ENCODE measurements around the gene GNAZ.
"Not testable (repeated sequence)": the region's sequence is repeated elsewhere in the genome, so short reads cannot be mapped to it uniquely, and the experiment has no call there.

Gene GNAZ

GRCh38 chr22:23129149-23129548 is 58.8 kb downstream of the GNAZ start:
- no peak for DNase-seq (ENCODE audit: extremely low read depth in 1 of 2, low read depth in 1 of 2)

GRCh38 chr22:23130697-23131096 is 60.4 kb downstream of the GNAZ start:
- no peak for DNase-seq (ENCODE audit: extremely low read depth in 1 of 2, low read depth in 1 of 2)

GRCh38 chr22:23131931-23132330 is 61.6 kb downstream of the GNAZ start:
- no peak for DNase-seq (ENCODE audit: extremely low read depth in 1 of 2, low read depth in 1 of 2)

DNA sequence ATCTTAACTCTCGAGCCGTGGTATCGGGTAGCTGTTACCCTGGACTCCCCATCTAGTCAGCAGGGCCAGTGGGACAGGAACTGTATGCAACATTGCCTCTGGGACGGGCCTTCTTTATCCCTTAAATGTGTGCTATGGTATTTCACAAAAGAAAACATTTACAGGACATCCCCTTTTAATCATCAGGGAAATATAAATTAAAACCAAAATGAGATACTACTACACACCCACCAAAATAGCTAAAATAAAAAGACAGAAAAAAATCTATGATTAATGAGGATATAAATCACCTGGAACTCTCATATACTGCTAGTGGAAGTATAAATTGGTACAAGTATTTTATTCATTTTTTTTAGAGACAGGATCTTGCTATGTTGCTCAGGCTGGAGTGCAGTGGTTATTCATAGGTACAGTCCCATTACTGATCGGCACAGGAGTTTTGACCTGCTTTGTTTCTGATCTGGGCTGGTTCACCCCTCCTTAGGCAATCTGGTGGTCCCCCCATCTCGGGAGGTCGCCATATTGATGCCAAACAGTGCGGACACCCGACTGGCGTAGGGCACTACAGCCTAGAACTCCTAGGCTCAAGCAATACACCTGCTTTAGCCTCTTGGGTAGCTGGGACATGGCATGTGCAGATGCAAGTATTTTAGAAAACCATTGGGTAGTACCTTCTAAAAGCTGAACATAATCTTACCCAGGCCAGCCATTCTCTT is 62.2 kb downstream of the GNAZ start:
- no peak for DNase-seq (ENCODE audit: extremely low read depth in 1 of 2, low read depth in 1 of 2)

DNA sequence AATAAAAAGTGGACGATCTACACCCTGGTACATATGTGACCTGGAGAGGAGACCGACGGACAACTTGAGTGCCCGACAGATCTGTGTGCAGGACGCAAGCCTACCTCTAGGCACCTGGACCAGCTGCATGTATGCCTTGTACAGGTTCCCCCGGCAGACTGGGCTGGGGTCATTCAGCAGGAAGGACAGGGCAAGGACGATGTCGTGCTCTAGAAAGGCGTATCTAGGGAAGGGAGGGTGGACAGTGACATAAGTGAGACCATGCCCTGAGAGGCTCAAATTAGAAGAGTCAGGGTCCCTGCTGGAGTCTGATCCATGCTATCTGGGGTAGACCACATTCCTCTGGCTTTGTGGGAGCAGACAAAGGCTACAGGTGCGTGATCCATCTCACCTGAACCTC is 63.6 kb downstream of the GNAZ start:
- DNase-seq (ENCODE audit: extremely low read depth in 1 of 2, low read depth in 1 of 2) = no peak

- not testable (repeated sequence) for DNase-seq (ENCODE audit: extremely low read depth in 1 of 2, low read depth in 1 of 2)
Measured at GRCh38 chr22:23136991-23137390, 66.7 kb downstream of the GNAZ start.

GRCh38 chr22:23137468-23137867 is 67.1 kb downstream of the GNAZ start:
- no peak for DNase-seq (ENCODE audit: extremely low read depth in 1 of 2, low read depth in 1 of 2)

GRCh38 chr22:23137905-23138561 is 67.7 kb downstream of the GNAZ start:
- peak; percentile 8 to 21 for DNase-seq (ENCODE audit: extremely low read depth in 1 of 2, low read depth in 1 of 2)

DNA sequence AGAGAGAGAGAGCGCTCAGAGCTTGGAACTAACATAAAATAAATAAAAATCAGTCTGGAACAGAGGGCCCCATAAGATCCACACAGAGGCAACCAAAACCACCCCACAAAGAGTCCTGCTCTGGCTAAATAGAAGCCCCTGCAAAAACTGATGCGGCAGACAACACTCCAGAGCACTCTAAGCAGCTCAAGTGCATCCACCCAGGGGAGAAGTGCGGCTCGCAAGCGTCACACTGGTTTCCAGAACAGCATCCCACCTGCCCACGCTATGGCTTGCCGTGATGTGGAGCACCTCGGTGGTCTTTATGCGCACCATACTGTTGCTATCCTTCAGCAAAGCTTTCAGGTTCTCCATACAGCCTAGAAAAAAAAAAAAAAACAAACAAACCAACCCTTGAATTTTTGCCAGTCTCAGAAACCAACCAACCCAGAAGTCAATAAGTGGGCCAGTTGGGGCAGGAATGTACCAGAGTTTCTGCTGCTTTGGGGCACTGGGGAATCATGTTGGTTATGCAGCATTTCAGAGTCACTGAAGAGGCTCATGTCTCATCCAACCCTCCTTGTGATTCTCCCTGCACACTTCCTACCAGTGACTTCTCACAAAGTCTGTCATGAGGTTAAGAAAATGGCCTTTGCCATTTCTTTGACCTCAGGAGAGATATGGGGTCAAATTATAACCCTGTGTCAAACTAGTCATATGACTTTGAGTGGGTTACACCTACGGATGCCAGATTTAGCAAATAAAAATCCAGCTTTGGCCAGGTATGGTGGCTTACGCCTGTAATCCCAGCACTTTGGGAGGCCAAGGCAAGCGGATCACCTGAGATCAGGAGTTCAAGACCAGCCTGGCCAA is 68.5 kb downstream of the GNAZ start:
- DNase-seq (ENCODE audit: extremely low read depth in 1 of 2, low read depth in 1 of 2) = no peak

DNA sequence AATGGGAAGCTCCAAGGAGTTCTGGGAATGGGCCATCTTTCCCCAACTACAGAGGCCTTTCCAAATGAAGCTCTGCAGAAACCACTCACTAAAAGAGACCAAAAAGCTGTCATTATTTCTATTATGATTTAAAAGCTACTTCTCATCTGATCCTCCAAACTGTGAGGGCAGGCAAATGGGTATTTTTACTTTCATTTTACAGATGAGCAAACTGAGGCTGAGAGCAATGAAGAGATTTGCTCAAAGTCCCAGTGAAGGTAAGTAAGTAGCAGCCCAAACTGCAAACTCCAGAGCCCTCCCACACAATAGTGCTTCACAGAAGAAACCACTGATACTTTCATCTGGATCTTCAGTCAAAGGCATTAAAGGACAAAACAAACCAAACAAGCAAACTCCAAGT is 70.1 kb downstream of the GNAZ start:
- DNase-seq (ENCODE audit: extremely low read depth in 1 of 2, low read depth in 1 of 2) = no peak

GRCh38 chr22:23142546-23143105 is 72.3 kb downstream of the GNAZ start:
- DNase-seq (ENCODE audit: extremely low read depth in 1 of 2, low read depth in 1 of 2) = no peak

GRCh38 chr22:23143119-23143518 is 72.8 kb downstream of the GNAZ start:
- no peak for DNase-seq (ENCODE audit: extremely low read depth in 1 of 2, low read depth in 1 of 2)

- no peak for DNase-seq (ENCODE audit: extremely low read depth in 1 of 2, low read depth in 1 of 2)
Measured at GRCh38 chr22:23144432-23144831, 74.1 kb downstream of the GNAZ start.

- DNase-seq (ENCODE audit: extremely low read depth in 1 of 2, low read depth in 1 of 2) = peak; percentile 76 to 91
Measured at GRCh38 chr22:23144932-23145877, 74.9 kb downstream of the GNAZ start, which contains the start of gene RAB36. RAB36 (plus strand) TSS chr22:23145477; CDS start chr22:23146617, 1,140 bp downstream.

- no peak for DNase-seq (ENCODE audit: extremely low read depth in 1 of 2, low read depth in 1 of 2)
Measured at GRCh38 chr22:23145878-23146470, 75.7 kb downstream of the GNAZ start.

DNA sequence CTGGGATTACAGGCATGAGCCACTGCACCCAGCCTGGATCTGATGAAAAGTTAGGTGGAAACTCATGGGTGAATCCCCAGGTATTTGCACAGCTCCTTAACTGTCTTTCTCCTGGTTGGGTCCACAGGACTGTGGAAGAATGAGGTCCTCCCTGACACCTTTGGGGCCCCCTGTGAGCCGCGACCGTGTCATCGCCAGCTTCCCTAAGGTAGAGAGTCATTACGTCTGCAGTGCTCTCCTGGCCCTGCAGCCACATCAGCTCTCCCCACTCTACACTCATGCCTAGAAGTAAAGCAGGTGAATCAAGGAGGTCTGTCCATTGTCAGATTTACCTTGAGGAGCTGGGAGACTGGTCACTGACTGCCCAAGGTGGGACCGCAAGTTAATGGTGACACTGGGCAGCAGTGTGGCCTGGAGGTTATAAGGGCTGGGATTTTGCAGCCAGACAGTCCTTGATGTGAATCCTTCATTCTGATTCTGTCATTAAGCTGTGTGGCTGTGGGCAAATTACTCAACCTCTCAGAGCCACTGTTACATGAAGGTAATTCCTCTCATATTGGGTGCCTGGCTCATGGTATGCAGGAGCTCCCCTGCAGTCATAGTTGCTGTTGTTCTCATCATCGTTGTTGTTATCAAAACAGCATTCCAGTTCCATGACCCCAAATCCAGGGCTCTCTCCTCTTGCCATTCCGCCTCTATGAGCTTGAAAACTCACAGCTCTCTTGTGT is 76.3 kb downstream of the GNAZ start:
- DNase-seq (ENCODE audit: extremely low read depth in 1 of 2, low read depth in 1 of 2) = no peak

- no peak for DNase-seq (ENCODE audit: extremely low read depth in 1 of 2, low read depth in 1 of 2)
Measured at GRCh38 chr22:23147617-23148387, 77.5 kb downstream of the GNAZ start.

DNA sequence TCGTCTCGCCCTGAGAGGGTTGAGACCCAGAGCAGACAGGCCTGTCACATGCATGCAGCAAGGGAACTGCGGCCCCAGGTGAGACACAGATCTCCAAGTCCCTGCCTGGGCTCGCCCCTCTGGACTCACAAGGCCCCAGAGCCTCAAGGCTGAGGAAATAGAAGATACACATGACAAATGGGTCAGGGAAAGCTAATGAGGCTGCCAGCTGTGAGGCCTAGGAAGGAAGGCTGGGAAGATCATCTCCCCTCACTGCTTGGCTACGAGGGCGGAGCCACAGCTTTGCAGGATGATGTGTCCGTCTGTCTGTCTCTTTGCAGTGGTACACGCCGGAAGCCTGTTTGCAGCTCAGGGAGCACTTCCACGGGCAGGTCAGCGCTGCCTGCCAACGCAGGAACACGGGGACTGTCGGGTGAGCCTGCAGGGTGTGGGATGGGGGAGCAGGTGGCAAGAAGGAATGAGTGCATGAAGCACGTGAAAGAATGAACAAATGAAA is 79.5 kb downstream of the GNAZ start:
- no peak for DNase-seq (ENCODE audit: extremely low read depth in 1 of 2, low read depth in 1 of 2)
